Stimulated activated CD4-positive, alpha-beta T cell treated with anti-CD3 and anti-CD28 coated beads, Interleukin-1b, Interleukin-23, amount 100 ng/mL, for 24 hours (primary cell): Measurements from ENCODE around the gene ZBTB21.
A peak's percentile ranks its signal among the peaks of the same experiment; 100 is the strongest.
"Not testable (repeated sequence)": the region's sequence is repeated elsewhere in the genome, so short reads cannot be mapped to it uniquely, and the experiment has no call there.

Source experiments
- DNase-seq, 4 experiments: peaks; one replicate each; pipeline ENCODE4 v3.0.0-alpha.2; 2020; ENCODE audit warnings: low read depth in 4 of 4, low spot score in 1 of 4

The ZBTB21 gene

DNA sequence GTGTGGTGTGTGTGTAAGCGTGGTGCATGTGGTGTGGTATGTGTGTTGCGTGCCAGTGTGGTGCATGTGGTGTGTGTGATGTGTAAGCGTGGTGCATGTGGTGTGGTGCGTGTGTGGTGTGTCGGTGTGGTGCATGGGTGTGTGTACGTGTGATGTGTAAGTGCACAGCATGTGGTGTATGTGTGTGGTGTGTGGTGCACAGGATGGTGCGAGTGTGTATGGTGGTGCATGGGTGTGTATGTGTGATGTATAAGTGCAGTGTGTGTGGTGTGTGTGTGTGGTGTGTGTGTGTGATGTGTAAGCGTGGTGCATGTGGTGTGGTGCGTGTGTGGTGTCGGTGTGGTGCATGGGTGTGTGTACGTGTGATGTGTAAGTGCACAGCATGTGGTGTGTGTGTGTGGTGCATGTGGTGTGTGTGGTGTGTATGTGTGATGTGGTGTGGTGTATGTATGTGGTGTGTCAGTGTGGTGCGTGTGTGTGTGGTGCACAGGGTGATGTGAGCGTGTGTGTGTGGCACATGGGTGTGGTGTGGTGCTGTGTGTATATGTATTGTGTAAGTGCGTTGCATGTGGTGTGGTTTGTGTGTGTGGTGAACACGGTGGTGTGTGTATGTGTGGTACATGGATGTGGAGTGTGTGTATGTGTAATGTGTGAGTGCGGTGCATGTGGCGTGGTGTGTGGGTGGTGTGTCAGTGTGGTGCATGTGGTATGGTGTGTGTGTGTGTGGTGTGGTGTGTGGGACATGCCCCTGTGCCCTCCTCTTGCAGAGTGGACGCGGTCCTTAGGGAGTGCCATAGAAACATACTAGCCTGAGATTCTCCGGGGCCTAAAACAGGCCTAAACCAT is 55.3 kb downstream of the ZBTB21 start:
- no peak for DNase-seq

DNA sequence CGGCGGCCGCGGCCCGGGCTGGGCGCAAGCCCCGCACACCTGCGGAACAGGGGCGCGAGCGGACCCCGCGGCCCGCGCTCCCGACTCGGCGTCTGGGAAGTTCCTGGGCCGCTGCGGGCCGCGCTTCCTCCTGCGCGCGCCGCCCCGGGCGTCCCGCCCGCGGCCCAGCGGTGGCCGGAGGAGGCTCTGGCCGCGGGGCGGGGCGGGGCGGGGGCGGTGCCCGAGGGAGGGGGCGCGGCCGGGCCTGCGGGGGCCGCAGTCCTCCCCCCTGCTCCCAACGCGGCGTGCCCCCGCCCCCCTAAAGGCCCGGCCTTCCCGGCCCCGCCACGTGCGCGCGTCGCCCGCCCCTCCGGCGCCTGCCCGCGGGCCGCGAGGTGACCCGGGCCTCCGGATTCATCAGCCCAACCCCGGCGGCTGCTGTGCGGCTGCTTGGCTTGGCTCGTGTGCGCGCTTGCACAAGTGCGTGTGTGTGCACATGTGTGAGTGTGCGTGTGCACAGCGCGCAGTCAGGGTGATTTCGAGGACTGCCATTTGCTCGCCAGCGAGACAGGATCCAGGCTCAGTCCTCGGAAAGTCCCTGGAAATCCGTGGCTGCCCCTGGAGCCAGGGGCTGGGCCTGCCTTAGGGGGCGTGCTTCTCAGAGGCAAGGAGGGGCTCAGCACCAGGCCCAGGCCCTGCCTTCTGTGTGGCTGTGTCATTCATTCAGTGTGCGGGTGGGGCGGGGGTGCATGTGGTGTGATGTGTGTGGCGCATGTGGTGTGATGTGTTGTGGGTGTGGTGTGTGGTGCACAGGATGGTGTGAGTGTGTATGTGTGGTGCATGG is 56.1 kb downstream of the ZBTB21 start, which contains the start of gene C2CD2:
Gene C2CD2, minus strand, starts transcription at position 188 of the 823 bp plus-strand sequence. CDS start 370 bp downstream, outside the sequence.
- DNase-seq, result peak in 1 of 4 experiments; percentile 12

- no peak for DNase-seq
Observed at GRCh38 chr21:41953249-41953830, 56.8 kb downstream of the ZBTB21 start.

GRCh38 chr21:41952568-41953248 is 57.5 kb downstream of the ZBTB21 start:
- no peak for DNase-seq

DNA sequence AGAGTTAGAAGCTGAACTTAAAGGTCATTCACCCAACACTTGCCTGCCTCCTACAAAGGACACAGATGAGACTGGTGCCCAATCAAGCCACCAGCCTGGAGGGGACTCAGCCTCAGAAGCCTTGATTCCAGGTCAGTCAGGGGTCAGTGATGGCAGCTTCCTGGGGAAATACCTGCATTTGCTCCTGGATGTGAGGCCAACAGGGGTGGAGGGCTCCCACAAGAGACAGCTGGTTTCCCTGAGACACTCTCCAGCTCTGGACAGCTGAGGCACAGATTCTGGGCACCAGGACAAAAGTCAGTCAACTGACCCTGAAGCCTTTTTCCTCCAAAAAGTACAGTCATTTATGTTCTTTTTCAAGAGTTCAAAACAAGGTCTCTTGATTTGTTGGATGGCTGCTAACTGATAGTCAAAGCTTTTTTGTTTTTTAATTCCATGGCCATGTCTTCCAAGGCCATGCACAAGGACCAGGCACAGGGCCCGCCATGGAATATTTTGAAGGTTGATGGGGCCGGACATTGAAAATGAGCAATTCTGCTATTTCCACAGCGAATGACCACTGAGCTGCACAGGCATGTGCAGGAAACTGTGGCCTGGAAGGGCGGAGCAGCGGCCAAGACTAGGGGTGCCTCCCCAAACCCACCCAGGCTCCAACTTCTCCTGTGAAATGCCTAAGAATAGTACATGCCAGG is 58.1 kb downstream of the ZBTB21 start:
- DNase-seq, result no peak

GRCh38 chr21:41950941-41951351 is 59.2 kb downstream of the ZBTB21 start:
- DNase-seq, result no peak

DNA sequence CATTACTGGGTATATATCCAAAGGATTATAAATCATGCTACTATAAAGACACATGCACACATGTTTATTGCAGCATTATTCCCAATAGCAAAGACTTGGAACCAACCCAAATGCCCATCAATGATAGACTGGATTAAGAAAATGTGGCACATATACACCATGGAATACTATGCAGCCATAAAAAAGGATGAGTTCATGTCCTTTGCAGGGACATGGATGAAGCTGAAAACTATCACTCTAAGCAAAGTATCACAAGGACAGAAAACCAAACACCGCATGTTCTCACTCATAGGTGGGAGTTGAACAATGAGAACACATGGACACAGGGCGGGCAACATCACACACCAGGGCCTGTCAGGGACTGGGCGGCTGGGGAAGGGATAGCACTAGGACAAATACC is 60.5 kb downstream of the ZBTB21 start:
- DNase-seq, result not testable (repeated sequence)

DNA sequence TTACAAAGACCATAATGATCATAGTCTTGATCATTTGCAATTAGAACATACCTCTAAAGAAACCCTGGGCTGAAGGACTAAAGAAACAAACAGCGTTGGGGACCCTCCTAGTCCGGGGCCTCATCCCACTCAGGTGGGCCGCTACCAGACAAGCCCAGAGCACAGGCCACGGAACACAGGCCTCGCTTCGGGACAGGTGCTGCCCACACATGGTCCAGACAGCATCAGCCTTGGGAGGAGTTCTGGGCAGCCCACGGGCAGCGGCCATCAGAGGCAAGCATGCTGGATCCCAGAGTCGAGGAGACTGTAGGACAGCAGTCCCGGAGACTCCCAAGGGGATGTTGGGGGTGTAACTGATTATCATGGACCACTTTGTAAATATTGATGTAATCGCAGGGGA is 61.3 kb downstream of the ZBTB21 start:
- no peak for DNase-seq

GRCh38 chr21:41948078-41948895 is 61.9 kb downstream of the ZBTB21 start:
- DNase-seq, result no peak

DNA sequence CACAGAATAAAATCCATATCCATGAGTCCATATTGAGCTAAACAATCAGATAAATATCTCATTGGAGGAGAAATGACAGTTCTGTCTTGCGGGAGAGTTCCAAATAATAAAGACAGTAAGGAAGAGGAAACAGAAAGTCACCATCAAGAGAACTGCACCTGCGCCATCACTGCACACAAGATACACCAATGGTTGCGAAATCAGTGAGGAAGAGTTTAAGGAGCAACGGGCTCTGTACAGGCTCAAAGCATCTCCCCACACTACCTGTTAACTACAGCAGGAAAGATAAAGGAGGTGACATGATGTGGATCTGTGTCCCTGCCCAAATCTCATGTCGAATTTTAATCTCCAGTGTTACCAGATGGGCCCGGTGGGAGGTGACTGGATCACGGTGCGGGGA is 64.2 kb downstream of the ZBTB21 start:
- no peak for DNase-seq

DNA sequence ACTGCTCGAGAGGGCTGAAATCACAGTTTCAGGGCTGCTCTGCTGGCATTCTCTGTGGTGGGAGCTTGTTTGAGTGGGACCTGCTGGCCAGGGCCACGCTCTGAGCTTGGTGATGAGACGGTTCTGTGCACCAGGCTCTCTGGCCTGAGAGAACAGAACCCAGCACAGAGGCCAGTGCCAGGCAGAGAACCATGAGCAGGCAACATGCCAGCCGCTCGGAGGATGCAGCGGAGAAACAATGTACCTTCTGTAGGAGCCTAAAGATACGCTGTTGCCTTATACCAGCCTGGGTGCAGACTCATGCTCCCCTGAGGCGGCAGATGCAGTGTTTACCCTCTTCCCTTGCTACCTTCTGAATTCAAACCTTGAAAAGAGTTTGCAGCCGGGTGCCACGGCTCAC is 66.3 kb downstream of the ZBTB21 start:
- DNase-seq, result no peak

GRCh38 chr21:41942457-41942856 is 67.7 kb downstream of the ZBTB21 start:
- DNase-seq, result no peak

- DNase-seq, result no peak
Observed at GRCh38 chr21:41941941-41942340, 68.2 kb downstream of the ZBTB21 start.

DNA sequence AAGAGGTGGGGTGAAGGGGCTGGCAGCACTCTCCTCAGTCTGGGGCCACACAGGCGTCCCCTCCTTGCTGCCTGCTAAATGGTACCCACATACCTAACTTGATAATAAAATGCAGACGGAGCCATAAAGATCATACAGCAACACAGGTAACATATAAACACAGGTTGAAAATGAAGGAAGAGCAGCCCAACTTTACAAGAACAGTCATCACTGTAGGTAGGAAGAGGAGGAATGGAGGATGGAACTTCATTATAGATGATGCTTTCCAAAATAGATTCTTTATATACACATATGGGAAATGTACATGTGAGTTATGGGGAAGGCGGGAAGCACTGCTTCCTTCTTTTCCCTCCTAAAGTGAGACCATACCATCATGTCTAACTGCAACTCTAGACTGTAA is 69.7 kb downstream of the ZBTB21 start:
- DNase-seq, result no peak

DNA sequence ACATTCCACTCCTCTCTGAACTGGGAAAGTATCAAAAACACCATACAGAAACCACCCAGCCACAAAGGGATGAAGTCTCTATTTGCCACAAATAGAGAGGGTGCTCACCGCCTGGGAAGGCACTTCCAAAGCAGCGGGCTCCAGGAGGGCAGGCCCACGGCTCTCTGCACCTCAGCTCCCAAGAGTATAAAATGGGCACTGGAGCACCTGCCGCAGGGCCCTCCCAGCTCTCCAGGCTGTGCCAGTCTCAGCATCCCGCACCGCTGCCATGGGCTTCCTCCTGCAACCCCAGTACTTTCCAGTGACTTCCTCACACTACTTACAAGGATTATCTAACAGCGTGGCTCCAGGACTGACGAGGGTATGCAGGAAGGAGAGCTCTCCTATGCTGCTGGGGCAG is 70.8 kb downstream of the ZBTB21 start:
- no peak for DNase-seq
